Retinal pigment epithelial cell (primary cell): ENCODE measurements around the gene YWHAG.
"Not testable (repeated sequence)": the region's sequence is repeated elsewhere in the genome, so short reads cannot be mapped to it uniquely, and the experiment has no call there.

Experiments
- DNase-seq: peaks from one replicate; pipeline ENCODE4 v3.0.0-alpha.2; 2010; ENCODE audit warnings: low read depth
- H3K4me3 ChIP-seq: 2 replicates; pipeline ENCODE4 v1.5.1; 2011; ENCODE audit warnings: mild to moderate bottlenecking, low read length, control low read depth, moderate library complexity
- CTCF ChIP-seq: conservative IDR thresholded peaks from 2 replicates; pipeline ENCODE4 v1.5.1; 2011; ENCODE audit warnings: low read depth, low read length, control low read depth, inconsistent platforms

YWHAG gene

GRCh38 chr7:76300166-76300731, 58.5 kb downstream of the YWHAG start:
- DNase-seq: peak; percentile 72
- TF ChIP-seq CTCF: no peak
- H3K4me3 ChIP-seq: no peak overlapping the region

DNA sequence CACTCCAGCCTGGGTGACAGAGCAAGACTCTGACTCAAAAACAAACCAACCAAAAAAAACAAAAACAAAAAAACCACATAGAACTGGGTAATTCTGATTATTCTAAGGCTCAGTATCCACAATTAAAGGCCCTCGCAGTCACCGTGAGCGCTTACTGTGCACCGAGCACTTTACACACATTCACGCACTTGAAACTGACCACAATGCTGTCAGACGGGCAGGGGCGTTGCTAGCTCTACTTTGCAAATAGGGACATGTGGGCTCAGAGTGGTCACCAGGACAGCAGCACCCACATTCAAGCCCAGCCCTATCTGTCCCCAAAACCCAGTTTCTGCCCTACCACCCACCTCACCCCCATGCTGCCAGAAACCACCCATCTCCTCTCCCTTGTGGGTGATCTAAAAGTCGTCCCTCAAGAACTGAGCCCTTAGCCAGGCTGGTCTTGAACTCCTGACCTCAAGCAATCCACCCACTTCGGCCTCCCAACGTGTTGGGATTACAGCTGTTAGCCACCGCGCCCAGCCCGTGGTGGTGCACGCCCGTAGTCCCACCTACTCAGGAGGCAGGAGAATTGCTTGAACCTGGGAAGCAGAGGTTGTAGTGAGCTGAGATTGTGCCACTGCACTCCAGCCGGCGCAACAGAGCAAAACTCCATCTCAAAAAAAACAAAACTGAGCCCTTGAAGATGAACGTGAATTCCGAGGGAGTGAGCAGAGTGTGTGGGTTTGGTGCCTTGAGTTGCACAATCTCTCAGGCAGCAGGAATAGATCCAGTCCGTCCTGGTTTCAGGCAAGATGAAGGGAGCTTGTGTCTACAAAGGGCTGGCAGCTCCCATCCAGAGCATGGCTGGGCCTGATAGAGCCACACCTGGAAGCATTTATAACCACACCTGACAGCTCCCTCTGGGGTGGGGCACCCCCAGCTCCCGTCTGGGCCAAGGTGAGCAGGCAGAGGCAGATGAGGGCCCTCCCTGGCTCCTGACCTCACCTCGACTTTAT, 61.7 kb downstream of the YWHAG start:
- no peak for DNase-seq
- no peak for TF ChIP-seq CTCF

DNA sequence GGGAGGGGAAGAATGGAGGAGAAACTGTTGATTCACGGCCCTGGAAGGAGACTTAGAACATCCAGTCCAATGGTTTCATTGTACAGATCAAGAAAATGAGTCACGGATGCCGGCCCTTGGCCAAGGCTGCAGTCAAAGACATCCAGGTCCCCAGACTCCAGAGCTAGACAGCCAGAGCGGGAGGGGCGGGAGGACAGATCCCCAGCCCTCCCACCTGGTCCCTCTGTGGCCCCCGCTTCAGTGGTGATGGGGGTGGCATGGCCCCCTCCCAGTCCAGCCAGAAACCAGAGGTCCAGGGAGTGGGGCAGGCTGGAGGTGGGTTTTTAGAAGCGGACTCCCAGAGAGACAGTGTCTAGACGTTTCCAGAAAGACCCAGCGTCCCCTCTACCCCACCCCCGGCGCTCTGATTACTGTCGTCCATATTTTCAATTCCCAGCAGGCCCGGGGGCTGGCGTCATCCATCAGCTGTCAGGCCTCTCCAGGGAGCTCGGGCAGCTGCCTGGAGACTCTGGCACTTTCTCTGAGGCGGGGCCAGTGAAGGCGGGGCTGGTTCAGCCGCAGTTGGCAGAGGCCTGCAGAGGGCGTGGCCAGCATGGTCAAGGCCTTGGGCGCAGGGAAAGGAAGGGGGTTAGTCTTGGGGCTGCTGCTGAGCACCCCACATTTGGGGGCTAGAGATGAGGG, 64.3 kb downstream of the YWHAG start:
- TF ChIP-seq CTCF: no peak
- H3K4me3 ChIP-seq: peak overlapping the region; percentile 24
- peak; percentile 88 for DNase-seq

More for the DNA sequence above, 61.7 kb downstream of the YWHAG start:
- H3K4me3 ChIP-seq: no peak overlapping the region

DNA sequence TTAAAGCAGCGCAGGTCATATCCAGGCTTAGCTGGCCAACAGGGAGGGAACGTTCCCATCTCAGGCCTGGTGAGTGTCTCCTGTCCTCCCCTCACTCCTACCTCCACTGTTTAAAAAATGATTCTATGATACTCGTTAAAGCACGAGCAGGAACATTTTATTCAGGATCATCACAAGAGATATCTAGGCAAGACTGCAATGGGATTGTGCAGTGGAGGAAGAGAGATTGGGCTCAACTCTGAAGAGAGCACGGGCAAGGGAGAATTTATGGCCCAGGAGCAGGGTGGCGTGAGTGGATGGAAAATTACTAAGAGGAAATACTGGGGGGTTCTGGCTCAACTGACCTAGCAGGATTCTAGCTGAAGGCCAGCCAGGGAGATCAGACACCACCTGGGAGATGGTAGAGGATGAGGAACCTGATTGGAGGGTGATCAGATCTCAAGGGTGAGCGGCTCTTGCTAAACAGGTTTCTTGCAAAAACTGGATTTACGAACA, 65.3 kb downstream of the YWHAG start:
- no peak overlapping the region for H3K4me3 ChIP-seq
- no peak for TF ChIP-seq CTCF
- DNase-seq: no peak

GRCh38 chr7:76292911-76293310, 65.9 kb downstream of the YWHAG start:
- not testable (repeated sequence) for DNase-seq, H3K4me3 ChIP-seq

DNA sequence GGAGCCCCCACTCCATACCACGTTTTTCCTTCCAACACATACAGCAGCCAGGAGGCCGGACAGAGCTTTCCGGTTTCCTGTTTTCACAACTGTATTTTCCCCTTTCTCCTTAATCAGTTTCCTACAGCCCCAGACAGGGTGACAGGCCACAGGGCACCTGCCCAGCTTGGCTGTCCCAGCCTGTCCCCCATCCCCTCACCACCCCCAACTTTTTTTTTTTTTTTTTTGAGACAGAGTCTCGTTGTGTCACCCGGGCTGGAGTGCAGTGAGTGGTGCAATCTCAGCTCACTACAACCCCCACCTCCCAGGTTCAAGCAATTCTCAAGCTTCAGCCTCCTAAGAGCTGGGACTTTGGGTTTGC, 66.6 kb downstream of the YWHAG start:
- no peak for DNase-seq
- no peak for TF ChIP-seq CTCF
- H3K4me3 ChIP-seq: no peak overlapping the region
